B cell (primary cell): ENCODE data around the gene GFOD1. TPM values are rescaled to one million over a fixed set of nuclear protein-coding genes. Genes with fewer than 3 reads are reported as not detected.

ENCODE experiments used
- ATAC-seq: fragments of 200-7000 bp; cut with Tn5 transposase; one replicate; pipeline ENCODE4 v1.10.0; 2021; ENCODE audit warnings: low read depth, mild to moderate bottlenecking, moderate number of reproducible peaks, moderate library complexity
- CTCF ChIA-PET: fragments of 350-600 bp; sonication (Branson Sonifier 250); formaldehyde crosslinking; loops from one replicate; lab custom pipeline; 2021; ENCODE audit warnings: antibody characterized with exemption, inconsistent platforms; lab: Charles Lee
- POLR2A ChIA-PET: fragments of 350-600 bp; sonication (Branson Sonifier 250); formaldehyde crosslinking; loops from one replicate; lab custom pipeline; 2021; ENCODE audit warnings: antibody characterized with exemption; lab: Charles Lee
- DNase-seq: peaks from one replicate; pipeline ENCODE4 v3.0.0; 2013
- H2AFZ ChIP-seq: 2 replicates; pipeline ENCODE4 v1.6.1; 2012; ENCODE audit warnings: mild to moderate bottlenecking, low read depth, low read length; ENCODE audit not compliant: insufficient read depth, poor library complexity, severe bottlenecking
- H3K27ac ChIP-seq, 2 donors: 1 replicate in 1 of 2; 2 replicates in 1 of 2; pipeline ENCODE4 v1.5.1; 2012 to 2013; ENCODE audit warnings: low read length in 2 of 2, mild to moderate bottlenecking in 2 of 2, moderate library complexity in 1 of 2
- H3K27me3 ChIP-seq, 4 experiments: fragments of 200-600 bp in 1 of 4; sonication (generic) in 1 of 4; replicated peaks in 1 of 4; 1 replicate in 2 of 4; 2 replicates in 2 of 4; pipeline versions ENCODE4 v1.6.1 to v1.7.0; 2013 to 2016; ENCODE audit warnings: low read length in 3 of 4, mild to moderate bottlenecking in 2 of 4, mixed read lengths in 1 of 4, moderate library complexity in 1 of 4; ENCODE audit not compliant: insufficient read depth in 4 of 4, control insufficient read depth in 3 of 4; ENCODE audit errors: control extremely low read depth in 1 of 4
- H3K36me3 ChIP-seq, 2 experiments: replicated peaks in 1 of 2; 1 replicate in 1 of 2; 2 replicates in 1 of 2; pipeline versions ENCODE4 v1.6.1 to v1.7.1; 2013; ENCODE audit warnings: low read length in 1 of 2; ENCODE audit not compliant: insufficient read depth in 2 of 2, control insufficient read depth in 1 of 2; ENCODE audit errors: control extremely low read depth in 1 of 2, extremely low read depth in 1 of 2
- H3K4me1 ChIP-seq, 2 donors: fragments of 200-600 bp in 1 of 2; sonication (generic) in 1 of 2; 1 replicate in 1 of 2; 2 replicates in 1 of 2; pipeline versions ENCODE4 v1.5.1 to v1.6.1; 2013 to 2017; ENCODE audit warnings: low read length in 2 of 2; ENCODE audit not compliant: control insufficient read depth in 2 of 2, insufficient read depth in 2 of 2
- H3K4me2 ChIP-seq: replicated peaks from 2 replicates; pipeline ENCODE3; 2012; ENCODE audit warnings: mild to moderate bottlenecking, low read depth, low read length; ENCODE audit not compliant: poor library complexity, severe bottlenecking
- H3K4me3 ChIP-seq, 5 experiments: fragments of 200-600 bp in 1 of 5; sonication (generic) in 1 of 5; 1 replicate in 3 of 5; 2 replicates in 2 of 5; pipeline versions ENCODE4 v1.5.1 to v1.7.0; 2011 to 2016; ENCODE audit warnings: low read length in 4 of 5, mild to moderate bottlenecking in 4 of 5, low read depth in 2 of 5, control low read depth in 1 of 5, moderate library complexity in 1 of 5; ENCODE audit not compliant: insufficient read depth in 1 of 5; ENCODE audit errors: control extremely low read depth in 1 of 5, extremely low read depth in 1 of 5
- H3K79me2 ChIP-seq: fragments of 200-600 bp; sonication (generic); one replicate; pipeline ENCODE4 v1.6.0; 2016; ENCODE audit warnings: low read length; ENCODE audit not compliant: control insufficient read depth, insufficient read depth
- H3K9ac ChIP-seq: fragments of 200-600 bp; sonication (generic); 2 replicates; pipeline ENCODE4 v1.6.1; 2017; ENCODE audit warnings: mild to moderate bottlenecking, low read length, moderate library complexity
- H3K9me3 ChIP-seq, 3 donors: one replicate each; pipeline versions ENCODE4 v1.6.1 to v1.7.1; 2013; ENCODE audit warnings: low read length in 2 of 3; ENCODE audit not compliant: control insufficient read depth in 2 of 3, insufficient read depth in 1 of 3; ENCODE audit errors: control extremely low read depth in 1 of 3
- H4K20me1 ChIP-seq: 2 replicates; pipeline ENCODE4 v1.6.0; 2012; ENCODE audit warnings: mild to moderate bottlenecking, low read length; ENCODE audit not compliant: insufficient read depth, control insufficient read depth, poor library complexity, severe bottlenecking
- H3K27ac Mint-ChIP-seq: one replicate; pipeline ENCODE4 v1.8.0; 2021; ENCODE audit warnings: mixed read lengths
- H3K27me3 Mint-ChIP-seq: one replicate; pipeline ENCODE4 v1.8.0; 2021; ENCODE audit warnings: mixed read lengths
- H3K4me1 Mint-ChIP-seq: one replicate; pipeline ENCODE4 v1.8.0; 2021; ENCODE audit warnings: mixed read lengths
- H3K4me3 Mint-ChIP-seq: one replicate; pipeline ENCODE4 v1.8.0; 2021; ENCODE audit warnings: mixed read lengths
- H3K9me3 Mint-ChIP-seq: one replicate; pipeline ENCODE4 v1.8.0; 2022; ENCODE audit warnings: mixed read lengths; ENCODE audit not compliant: insufficient read depth
- EZH2 ChIP-seq: IDR thresholded peaks from 2 replicates; pipeline ENCODE4 v1.6.1; 2012; ENCODE audit warnings: borderline replicate concordance, low read depth, mild to moderate bottlenecking, moderate library complexity, low read length; ENCODE audit not compliant: insufficient read depth, poor library complexity, severe bottlenecking
- WGBS: methylation state at CpG from one replicate; pipeline ENCODE4 v1.1.5; 2013; ENCODE audit warnings: missing lambda C conversion rate; ENCODE audit not compliant: insufficient coverage; 5-methylcytosine and 5-hydroxymethylcytosine counted together
- intact Hi-C: fragments of 100-400 bp; cut with micrococcal nuclease; formaldehyde crosslinking; loops from one replicate; pipeline ENCODE4 v1.10.0; 2022
- polyA plus RNA-seq: library from polyadenylated mRNA; depleted of rRNA; stranded (reverse); fragments of >200 nt; gene quantifications from 2 replicates; pipeline ENCODE4 v1.2.3, GENCODE V29; 2012
- total RNA-seq, 2 donors: library from RNA; stranded (reverse); fragments of 120-200 nt in 1 of 2; gene quantifications; 1 replicate in 1 of 2; 2 replicates in 1 of 2; pipeline versions ENCODE4 v1.2.3 to v1.2.4, GENCODE V29; 2013 to 2022
- TF ChIP-seq, protein P1 (sequence below): fragments of 200-600 bp; IDR thresholded peaks from one replicate; pipeline ENCODE4 v1.8.0; 2022; ENCODE audit warnings: antibody characterized with exemption, mild to moderate bottlenecking

GFOD1 gene
- total and polyA plus RNA-seq, 2 donors (not counting 1 experiment from before 2014, with no cell fraction given): 8.3 to 42.4 TPM

DNA sequence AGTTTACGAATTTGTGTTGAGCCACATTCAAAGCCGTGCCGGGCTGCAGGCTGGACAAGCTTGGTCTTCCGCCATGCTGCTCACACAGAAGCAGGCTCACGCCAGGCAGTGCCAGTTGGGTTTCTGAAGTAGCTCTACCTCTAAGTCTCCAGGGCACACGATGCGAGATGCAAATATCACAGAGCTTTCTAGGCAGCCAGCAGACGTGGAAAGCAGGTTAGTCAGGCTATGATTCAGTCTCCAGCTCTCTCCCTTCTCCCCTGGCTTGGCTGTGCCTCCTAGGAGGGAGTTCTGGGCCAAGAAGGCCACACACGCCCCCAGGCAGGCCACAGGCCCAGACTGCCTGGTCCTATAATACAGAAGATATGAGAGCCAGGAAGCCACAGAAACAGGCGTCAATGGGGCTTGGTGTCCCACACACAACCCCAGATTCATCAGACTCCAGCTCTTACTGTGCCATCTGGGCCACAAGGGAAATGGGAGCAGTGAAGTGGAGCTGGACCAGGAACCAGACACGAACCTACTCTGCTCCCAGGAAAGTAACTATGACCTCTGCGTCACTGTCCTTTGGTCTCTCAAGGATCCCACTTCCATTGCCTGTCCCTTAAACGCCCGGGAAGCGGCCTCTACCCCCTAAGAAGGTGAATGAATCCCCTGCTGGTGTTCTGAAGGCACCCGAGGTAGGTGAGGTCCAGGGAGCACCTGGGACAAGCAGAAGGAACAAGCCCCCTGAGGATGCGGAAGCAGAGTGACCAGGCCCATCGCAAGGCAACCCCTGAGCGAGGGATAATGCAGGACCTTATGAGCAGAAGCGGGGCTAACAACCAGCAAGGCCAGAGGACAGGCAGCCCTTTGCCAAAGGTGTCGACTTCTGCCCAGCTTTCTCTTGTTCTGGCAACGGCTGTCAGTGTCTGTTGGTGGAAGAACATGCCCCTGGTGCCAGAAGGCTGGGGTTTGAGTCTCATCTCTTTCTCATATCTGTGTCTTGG is 61.2 kb downstream of the GFOD1 start:
- Histone ChIP-seq H4K20me1 (no peaks in the 10 kb centered on the region), H3K4me1 (peaks cover 29 to 58% of the 10 kb centered on the region in 2 donors), H3K9me3 (no peaks in the 10 kb centered on the region), H3K36me3 (no peaks in the 10 kb centered on the region), H3K4me3 (no peak overlapping the region), H3K79me2 (peaks cover 35% of the 10 kb centered on the region), H3K27ac (peak overlapping the region; percentile 83 to 86), H3K4me2 (peak overlapping the region; percentile 71), H3K9ac (no peak overlapping the region), H2AFZ (no peak overlapping the region), H3K27me3 (no peaks in the 10 kb centered on the region)
- ATAC-seq (no peak), DNase-seq (no peak)
- H3K27me3 Mint-ChIP-seq: no peaks in the 10 kb centered on the region
- intact Hi-C loops: loop anchor here (5.0 kb wide), 1 partner anchor 154 kb away; no protein-coding TSS in a partner anchor
- WGBS: 92% methylated on average over 22 of the region's 22 CpGs
- no peaks in the 10 kb centered on the region for H3K9me3 Mint-ChIP-seq
- no peak for TF ChIP-seq EZH2
- TF ChIP-seq, protein P1, sequence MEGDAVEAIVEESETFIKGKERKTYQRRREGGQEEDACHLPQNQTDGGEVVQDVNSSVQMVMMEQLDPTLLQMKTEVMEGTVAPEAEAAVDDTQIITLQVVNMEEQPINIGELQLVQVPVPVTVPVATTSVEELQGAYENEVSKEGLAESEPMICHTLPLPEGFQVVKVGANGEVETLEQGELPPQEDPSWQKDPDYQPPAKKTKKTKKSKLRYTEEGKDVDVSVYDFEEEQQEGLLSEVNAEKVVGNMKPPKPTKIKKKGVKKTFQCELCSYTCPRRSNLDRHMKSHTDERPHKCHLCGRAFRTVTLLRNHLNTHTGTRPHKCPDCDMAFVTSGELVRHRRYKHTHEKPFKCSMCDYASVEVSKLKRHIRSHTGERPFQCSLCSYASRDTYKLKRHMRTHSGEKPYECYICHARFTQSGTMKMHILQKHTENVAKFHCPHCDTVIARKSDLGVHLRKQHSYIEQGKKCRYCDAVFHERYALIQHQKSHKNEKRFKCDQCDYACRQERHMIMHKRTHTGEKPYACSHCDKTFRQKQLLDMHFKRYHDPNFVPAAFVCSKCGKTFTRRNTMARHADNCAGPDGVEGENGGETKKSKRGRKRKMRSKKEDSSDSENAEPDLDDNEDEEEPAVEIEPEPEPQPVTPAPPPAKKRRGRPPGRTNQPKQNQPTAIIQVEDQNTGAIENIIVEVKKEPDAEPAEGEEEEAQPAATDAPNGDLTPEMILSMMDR: no peak
- ChIA-PET POLR2A (interaction anchor here (1.2 kb wide), 1 partner anchor 148 kb away, joined by 3 read pairs; the partner anchor contains the start of gene SIRT5), CTCF (interaction anchor here (0.6 to 3.2 kb wide), 8 partner anchors 14 to 224 kb away, joined by 3 to 11 read pairs (median 4); no protein-coding TSS in a partner anchor)
- peaks cover 58% of the 10 kb centered on the region for H3K4me1 Mint-ChIP-seq
- peak overlapping the region; percentile 95 for H3K27ac Mint-ChIP-seq
- H3K4me3 Mint-ChIP-seq: peak overlapping the region; percentile 82
